Stimulated activated CD8-positive, alpha-beta memory T cell treated with anti-CD3 and anti-CD28 coated beads, Interleukin-2, amount 100 ng/mL, for 1 hour (primary cell): ENCODE results near the gene SVIL.

Experiments used
- DNase-seq, 2 donors: peaks; one replicate each; pipeline ENCODE4 v3.0.0-alpha.2; 2020; ENCODE audit warnings: low read depth in 2 of 2

The SVIL gene

DNA sequence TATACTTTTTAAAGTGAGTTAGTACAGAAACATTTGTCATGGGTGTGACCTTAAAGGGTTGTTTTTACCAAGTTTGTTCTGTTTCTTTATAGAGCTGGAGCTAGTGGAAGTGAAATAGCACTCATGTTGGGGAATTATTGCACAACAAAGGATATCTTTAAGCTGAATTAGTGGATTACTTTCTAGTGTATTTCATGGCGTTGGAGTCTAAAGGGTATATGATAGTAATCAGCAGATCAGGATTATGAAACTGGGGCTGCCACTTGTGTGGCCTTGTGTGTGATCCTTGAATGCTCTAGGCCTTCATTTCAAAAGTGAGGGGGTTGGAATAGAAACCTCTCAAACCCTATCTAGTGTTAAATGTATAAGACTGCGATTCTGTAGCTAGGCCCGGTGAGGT, 222.3 kb downstream of the SVIL start:
- no peak for DNase-seq

- no peak for DNase-seq
Observed at GRCh38 chr10:29411666-29412315, 223.0 kb downstream of the SVIL start.

- DNase-seq = peak; percentile 5 to 11
Observed at GRCh38 chr10:29409241-29410054, 225.3 kb downstream of the SVIL start.

DNA sequence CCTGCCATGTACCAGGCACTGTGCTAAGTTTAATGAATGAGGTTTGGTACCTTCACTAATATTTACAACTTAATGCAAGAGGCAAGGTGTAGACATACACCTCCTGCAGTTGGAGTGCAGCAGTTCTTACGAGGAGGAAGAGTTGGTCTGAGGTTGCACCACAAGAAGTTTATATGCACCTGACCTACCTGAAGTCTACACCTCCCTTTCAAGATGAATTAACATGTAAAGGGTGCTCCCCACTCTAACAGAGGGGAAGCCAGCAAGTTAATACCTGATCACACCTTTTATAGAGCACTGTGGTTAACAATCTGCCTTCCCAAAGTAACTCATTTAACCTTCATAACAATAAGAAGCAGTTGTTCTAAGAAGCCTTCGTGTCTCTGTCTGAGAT, 225.9 kb downstream of the SVIL start:
- no peak for DNase-seq
